RCC 7860 (cell line): ENCODE data around the gene ARMC7.
A peak's percentile ranks its signal among the peaks of the same experiment; 100 is the strongest.
"Not testable (repeated sequence)": the region's sequence is repeated elsewhere in the genome, so short reads cannot be mapped to it uniquely, and the experiment has no call there.

Experiments
- DNase-seq: peaks from one replicate; pipeline ENCODE4 v3.0.0-alpha.2; 2015; ENCODE audit warnings: low spot score
- FAIRE-seq: peaks from 2 replicates; lab custom pipeline; 2012; peaks lifted over from hg19 to GRCh38; lab: Jason Lieb, UNC

The ARMC7 gene

DNA sequence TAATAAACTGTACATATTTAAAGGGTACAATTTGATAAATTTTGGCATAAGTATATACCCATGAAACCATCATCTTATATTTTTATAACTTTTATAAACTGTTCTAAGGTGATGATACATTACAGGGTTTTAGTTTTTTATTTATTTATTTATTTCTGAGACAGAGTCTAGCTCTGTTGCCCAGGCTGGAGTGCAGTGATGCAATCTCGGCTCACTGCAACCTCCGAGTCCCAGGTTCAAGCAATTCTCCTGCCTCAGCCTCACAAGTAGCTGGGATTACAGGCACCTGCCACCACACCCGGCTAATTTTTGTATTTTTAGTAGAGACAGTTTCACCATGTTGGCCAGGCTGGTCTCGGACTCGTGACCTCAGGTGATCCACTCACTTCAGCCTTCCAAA, 18.2 kb downstream of the ARMC7 start:
- not testable (repeated sequence) for DNase-seq, FAIRE-seq

DNA sequence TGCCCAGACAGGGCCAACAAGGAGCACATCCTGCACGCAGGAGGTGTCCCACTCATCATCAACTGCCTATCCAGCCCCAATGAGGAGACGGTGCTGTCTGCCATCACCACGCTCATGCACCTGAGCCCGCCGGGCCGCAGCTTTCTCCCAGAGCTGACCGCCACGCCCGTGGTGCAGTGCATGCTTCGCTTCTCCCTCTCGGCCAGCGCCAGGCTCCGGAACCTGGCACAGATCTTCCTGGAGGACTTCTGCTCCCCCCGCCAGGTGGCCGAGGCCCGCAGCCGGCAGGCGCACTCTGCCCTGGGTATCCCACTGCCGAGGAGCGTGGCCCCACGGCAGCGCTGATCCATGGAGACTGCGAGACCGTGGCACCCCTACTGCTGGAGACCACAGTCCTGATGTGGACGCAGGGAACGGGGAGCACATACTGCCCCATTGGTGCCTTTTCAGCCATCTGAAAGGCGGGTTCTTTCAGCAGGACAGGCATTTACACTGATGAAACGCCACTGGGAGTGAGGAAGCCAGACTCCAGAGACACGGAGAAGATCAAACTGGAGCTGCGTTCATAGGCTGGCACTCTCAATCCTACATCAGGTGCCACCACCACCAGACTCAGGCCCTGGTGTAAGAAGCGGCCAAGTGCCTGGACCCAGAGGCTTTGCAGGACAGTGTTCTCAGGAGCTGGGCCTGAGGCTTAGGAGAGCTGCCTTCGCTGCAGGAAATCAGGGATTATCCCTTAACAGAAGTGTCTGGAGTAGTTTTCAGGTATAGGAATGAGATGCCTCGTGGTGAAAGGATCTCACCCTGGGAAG, 19.1 kb downstream of the ARMC7 start:
- FAIRE-seq (no peak), DNase-seq (no peak)

DNA sequence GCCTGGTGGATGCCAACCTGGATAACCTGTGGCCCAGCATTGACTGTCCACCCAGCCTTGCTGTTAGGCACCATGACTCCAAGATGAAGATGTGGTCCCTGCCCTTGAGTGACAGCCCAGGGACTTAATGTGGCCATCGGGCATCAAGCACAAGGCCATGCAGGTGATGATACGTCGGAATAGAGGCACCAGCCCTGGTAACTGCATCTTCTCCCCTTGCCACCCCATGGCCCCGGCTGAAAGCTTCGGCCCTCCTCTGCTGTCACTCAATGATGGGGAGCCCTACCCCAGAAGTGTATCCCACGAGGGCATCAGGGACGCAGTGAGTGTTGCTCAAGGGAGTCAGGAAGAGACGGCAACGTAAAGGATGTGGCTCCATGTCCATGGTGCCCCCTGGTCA, 19.8 kb downstream of the ARMC7 start:
- DNase-seq (no peak), FAIRE-seq (no peak)

DNA sequence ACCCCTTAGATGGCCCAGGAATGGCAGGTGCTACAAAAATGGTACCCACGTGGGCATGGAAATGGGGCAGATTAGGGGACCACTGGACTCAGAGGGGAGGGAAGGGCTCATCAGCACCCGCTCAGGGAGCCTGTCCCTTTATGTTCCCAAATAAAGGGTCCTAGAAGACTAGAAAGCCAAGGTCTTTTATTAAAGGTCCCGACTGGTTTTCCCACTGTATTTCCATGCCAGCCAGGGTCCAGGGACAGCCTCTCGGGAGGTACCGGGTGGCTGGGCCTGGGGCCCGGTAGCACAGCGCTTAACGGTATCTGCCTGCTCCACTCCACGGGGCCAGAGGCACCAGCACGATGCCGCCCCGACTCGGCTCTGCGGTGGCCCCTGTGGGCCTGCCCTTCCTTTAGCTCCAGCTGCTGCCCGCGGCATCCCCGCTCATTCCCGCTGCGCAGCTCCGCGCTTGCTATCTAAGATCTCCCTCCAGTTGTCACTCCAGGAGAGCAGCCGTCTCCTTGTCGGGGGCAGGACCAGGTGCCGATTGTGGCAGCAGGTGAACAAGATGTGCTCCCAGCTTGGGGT, 20.4 kb downstream of the ARMC7 start:
- DNase-seq (no peak), FAIRE-seq (no peak)

DNA sequence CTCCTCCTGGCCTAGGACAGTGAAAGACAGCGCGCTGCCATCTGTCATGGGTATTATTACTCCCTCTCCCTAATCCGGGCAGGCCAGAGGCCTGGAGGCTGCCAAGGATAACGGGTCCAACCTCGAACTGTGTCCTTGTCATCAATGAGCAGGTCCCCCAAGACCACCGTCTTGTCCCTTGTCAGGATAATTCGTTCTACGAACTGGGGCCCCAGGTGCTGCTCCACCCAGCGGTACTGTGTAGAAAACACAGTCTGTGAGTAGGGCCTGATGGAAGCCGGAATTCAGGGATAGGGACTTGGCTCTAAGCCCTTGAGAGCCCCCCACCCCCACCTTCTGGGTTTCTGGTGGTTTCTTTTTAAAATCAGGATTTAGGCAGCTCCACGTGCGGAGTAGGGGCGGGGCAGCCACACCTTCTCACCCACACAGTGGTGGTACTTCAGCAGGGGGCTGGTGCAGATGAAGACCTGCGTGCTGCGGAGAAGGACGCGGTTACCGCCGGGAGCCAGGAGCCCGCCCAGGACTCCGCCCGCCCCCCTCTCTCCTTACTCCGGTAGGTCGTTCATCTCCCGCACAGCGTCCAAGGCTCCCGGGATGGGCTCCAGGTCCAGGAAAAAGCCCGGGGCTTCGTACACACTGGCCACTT, 21.0 kb downstream of the ARMC7 start:
- FAIRE-seq, result no peak

DNA sequence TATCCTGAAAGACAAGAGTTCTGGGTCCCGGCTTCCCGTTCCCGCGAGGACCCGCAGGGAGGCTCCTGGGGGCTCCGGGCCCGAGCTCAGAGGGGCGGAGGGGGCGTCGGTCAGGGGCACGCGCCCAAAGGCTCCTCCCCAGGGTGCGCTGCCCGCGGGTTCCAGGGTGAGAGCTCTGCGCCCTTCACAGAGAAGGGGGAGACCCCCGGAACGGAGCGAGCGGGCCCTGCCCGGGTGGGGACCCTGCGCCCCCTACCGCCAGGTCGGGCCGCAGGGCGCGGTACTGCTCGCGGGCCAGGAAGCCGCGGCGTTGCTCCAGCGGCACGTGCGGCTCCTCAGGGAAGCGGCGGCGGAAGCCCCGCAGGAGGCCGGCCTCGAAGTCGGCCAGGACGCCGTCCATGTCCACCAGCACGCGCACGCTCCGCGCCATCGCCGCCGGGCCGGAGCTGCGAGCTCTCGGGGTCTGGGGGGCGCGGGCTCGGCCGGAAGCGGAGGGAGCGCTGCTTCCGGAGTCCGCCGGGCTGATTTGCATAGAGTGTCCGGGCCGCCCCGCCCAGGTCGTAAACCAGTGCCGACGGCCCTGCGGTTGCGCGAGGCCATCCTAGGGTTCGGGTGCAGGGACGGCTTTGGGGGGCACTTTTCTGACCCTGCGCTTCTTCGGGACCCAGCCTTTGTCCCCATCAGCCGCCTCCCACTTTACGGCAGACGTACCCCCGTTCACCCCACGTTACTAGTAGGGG, 21.7 kb downstream of the ARMC7 start, which contains the start of gene NT5C:
NT5C (minus strand) TSS at position 465 of the 740 bp plus-strand sequence; CDS start at position 430, 35 bp downstream.
- DNase-seq, result peak; percentile 61
- no peak for FAIRE-seq

More for the DNA sequence above, 21.0 kb downstream of the ARMC7 start:
- peak; percentile 51 for DNase-seq

DNA sequence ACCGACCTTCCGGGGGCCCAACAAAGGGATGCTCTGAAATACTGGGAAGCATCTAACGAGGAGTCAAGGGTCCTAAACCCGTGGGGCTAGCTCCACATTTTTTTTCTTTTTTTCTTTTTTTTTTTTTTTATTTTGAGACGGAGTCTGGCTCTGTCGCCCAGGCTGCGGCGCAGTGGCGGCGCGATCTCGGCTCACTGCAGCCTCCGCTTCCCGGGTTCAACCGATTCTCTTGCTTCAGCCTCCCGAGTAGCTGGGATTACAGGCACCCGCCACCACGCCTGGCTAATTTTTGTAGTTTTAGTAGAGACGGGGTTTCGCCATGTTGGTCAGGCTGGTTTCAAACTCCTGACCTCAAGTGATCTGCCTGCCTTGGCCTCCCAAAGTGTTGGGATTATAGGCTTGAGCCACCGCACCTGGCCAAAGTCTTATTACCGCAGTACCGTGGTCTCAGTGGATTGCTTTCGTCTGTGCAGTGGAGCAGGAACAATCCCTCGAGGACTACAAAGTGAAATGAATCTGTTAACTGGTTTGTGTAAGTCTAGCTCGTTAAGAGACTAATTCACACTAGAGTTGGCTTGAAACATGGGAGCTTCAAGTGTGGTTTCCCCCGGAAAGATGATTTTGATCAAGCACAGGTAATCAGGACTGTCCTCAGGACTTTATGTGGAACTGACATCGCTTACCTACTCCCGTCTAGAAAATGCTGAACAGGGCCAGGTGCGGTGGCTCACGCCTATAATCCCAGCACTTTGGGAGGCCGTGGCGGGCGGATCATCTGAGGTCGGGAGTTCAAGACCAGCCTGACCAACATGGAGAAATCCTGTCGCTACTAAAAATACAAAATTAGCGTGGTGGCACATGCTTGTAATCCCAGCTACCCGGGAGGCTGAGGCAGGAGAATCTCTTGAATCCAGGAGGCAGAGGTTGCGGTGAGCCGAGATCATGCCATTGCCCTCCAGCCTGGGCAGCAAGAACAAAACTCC, 22.5 kb downstream of the ARMC7 start:
- not testable (repeated sequence) for DNase-seq, FAIRE-seq

DNA sequence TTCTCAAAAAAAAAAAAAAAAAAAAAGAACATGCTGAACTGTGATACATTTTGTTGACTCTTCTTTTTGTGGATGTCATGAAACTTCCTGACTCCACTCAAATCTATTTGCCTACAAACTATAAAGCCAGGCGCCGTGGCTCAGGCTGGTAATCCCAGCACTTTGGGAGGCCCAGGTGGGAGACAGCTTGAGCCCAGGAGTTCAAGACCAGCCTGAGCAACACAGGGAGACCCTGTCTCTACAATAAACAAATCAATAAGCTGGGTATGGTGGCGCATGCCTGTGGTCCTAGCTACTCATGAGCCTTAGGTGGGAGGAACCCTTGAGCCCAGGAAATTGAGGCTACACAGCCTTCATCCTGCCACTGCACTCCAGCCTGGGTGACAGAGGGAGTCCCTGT, 23.2 kb downstream of the ARMC7 start:
- no peak for FAIRE-seq
- DNase-seq, result no peak

DNA sequence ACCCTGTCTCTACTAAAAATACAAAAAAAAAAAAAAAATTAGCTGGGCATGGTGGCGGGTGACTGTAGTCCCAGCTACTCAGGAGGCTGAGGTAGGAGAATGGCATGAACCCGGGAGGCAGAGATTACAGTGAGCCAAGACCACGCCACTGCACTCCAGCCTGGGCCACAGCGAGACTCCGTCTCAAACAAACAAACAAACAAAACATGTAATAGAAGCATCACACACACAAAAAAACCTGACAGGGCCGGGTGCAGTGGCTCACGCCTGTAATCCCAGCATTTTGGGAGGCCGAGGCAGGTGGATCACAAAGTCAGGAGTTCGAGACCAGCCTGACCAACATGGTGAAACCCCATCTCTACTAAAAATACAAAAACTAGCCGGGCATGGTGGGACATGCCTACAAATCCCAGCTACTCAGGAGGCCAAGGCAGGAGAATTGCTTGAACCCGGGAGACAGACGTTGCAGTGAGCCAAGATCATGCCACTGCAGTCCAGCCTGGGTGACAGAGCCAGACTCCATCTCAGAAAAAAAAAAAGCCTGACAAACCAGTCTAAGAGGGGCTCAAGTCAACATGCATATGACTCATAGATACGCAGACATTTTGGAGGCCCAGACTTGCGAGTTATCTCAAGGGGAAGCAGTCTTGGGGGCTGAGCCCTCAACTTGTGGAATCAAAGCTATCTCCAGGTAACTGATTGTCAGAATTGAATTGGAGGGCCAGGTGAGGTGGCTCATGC, 24.0 kb downstream of the ARMC7 start:
- not testable (repeated sequence) for FAIRE-seq, DNase-seq

DNA sequence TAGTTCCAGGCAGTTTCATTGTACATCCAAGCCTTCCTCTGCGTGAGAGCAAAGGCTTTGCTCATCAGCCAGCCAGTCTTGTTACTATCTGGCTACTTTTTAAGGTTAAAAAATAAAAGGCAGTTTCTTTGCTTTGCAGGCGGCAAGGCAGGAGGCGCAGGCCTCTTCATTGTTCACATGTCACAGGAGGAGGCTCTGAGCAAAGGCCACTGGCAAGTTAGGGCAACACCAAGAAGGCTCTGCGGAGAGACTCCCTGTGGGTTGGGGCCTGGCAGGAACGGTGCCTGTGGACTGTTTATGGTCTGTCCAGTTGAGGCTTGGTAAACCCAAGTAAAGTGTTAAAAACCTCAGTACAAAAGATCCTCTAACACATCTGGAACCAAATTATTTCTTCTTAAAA, 25.7 kb downstream of the ARMC7 start:
- DNase-seq (no peak), FAIRE-seq (no peak)

DNA sequence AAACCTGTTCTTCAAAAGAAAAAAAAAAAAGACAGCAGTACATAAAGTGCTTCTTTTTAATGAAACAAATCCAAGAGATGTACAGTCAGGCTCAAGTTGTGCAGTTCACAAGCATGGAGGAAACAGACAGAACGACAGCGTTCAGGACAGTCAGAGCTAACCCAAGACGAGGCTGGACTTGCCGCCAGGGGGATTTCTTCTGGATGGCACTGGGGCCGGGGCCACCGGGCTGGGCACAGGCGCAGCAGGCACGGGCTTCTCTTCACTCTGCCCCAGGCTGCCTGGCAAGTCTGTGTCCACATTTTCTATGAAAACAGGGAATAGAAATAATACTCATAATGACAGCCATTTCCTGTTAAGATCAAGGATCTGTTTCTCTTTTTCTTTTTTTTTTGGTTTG, 26.2 kb downstream of the ARMC7 start:
- DNase-seq, result no peak
- no peak for FAIRE-seq

DNA sequence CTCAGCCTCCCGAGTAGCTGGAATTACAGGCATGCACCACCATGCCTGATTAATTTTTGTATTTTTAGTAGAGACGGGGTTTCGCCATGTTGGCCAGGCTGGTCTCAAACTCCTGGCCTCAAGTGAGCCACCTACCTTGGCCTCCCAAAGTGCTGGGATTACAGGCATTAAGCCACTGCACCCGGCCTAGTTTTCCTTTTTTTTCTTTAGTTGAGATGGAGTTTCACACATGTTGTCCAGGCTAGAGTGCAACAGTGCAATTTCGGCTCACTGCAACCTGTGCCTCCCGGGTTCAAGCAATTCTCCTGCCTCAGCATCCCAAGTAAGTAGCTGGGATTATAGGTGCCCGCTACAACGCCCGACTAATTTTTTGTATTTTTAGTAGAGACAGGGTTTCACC, 28.0 kb downstream of the ARMC7 start:
- FAIRE-seq, result not testable (repeated sequence)

DNA sequence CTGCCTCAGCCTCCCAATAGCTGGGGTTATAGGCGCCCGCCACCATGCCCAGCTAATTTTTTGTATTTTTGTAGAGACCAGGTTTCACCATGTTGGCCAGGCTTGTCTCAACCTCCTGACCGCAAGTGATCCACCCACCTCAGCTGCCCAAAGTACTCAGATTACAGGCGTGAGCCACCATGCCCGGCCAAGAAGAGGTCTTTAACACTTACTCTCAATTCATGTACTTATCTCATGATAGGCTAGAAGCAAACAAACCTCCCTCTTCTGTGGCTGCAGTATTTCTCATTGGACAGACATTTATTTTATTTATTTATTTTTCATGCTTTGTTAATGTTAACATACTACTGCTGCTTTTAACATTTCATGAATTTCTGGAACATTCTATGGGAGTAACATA, 28.8 kb downstream of the ARMC7 start:
- FAIRE-seq (no peak), DNase-seq (no peak)

More for the DNA sequence above, 28.0 kb downstream of the ARMC7 start:
- not testable (repeated sequence) for DNase-seq

DNA sequence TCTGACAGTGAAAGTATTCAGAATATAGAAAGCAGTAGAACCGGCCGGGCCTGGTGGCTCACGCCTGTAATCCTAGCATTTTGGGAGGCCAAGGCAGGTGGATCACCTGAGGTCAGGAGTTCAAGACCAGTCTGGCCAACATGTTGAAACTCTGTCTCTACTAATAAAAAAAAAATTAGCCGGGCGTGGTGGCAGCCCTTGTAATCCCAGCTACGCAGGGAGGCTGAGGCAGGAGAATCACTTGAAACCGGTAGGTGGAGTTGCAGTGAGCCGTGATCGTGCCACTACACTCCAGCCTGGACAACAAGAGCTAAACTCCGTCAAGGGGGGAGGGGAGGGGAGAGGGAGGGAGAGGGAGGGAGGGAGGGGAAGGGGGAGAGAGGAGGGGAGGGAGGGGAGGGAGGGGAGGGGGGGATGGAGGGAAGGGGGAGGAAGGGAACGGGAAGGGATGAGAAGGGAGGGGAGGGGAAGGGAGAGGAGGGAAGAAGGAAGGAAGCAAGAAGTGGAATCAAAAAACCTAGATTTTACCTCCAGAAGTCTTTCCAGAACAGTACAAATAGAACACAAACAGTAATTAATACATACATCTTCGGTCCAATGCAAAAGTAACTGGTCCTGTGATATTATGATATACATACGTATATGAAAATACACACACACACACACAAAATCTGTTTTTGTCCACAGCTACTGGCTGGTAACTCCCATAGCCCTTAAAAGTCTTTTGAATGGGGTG, 32.6 kb downstream of the ARMC7 start:
- DNase-seq (no peak), FAIRE-seq (no peak)

DNA sequence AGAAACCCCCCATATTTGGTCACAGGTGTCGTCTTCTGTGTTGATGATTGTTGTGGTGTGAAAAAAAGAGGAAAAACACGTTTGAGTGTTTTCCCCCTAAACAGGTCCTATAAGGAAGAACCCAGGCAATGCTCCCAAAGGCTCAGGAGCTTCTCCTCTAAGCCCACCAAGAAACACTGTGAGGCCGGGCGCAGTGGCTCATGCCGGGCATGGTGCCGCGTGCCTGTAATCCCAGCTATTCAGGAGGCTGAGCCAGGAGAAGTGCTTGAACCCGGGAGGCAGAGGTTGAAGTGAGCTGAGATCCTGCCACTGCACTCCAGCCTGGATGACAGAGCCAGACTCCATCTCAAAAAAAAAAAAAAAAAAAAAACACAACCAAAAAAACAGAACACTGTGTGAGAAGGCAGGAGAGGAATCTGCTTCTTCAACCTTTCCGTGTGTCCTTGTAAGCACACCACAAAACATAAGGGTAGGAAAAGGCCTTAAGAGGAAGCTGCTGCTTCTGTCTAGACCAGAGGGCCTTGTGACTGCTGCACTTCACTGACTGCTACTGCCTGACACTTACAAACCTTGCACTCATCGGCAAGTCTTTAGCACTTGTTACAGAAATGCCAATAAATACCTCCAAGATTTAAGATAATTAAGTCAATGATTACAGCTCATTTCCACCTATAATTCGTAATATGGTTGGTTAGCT, 35.2 kb downstream of the ARMC7 start:
- DNase-seq (no peak), FAIRE-seq (no peak)

DNA sequence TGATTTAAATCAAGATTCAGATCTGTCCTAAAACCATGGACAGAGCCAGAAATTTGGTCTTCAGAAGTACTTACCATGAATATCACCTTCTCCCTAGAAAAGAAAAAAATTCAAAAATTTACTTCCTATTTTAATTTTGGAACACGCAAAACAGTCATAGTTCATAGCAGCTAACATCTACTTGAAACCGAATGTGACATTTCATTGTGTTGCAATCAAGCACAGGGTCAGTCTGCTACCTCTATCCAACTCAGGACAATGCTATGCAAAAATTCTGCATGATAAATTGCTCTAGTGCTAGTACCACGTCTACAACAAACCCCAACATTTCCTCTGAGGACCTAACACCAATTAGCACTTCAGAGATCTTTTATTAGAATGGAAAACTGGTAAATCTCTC, 36.8 kb downstream of the ARMC7 start:
- no peak for FAIRE-seq

DNA sequence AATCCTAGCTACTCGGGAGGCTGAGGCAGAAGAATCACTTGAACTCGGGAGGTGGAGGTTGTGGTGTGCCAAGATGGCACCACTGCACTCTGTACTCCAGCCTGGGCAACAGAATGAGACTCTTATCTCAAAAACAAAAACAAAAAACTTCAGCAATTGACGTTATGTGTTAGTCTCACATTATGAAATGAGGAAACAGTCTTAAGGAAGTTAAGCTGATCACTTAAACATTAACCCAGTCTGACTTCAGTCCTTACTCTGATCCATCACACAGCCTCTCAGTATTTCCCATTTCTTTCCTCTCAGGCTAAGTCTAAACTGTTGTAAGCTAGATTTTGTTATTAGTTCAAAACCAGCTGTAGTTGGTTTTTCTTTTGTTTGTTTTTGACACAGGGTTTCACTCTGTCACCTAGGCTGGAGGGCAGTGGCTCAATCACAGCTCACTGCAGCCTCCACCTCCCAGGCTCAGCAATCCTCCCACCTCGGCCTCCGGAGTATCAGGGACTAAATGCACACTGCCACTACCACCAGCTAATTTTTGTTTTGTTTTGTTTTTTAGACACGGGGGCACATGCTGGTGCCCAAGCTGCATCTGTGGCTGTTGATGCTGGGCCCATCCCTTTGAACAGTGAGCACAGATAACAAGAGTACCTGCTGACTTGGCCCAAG, 38.2 kb downstream of the ARMC7 start:
- DNase-seq (no peak), FAIRE-seq (no peak)

More for the DNA sequence above, 36.8 kb downstream of the ARMC7 start:
- no peak for DNase-seq
